Measurements from ENCODE around the gene ATP13A5. TPM values are rescaled to one million over a fixed set of nuclear protein-coding genes. Genes with fewer than 3 reads are reported as not detected.

Gene ATP13A5
- total RNA-seq, 1 donor from 2014 or later, result not detected

- TF ChIP-seq, protein P1, sequence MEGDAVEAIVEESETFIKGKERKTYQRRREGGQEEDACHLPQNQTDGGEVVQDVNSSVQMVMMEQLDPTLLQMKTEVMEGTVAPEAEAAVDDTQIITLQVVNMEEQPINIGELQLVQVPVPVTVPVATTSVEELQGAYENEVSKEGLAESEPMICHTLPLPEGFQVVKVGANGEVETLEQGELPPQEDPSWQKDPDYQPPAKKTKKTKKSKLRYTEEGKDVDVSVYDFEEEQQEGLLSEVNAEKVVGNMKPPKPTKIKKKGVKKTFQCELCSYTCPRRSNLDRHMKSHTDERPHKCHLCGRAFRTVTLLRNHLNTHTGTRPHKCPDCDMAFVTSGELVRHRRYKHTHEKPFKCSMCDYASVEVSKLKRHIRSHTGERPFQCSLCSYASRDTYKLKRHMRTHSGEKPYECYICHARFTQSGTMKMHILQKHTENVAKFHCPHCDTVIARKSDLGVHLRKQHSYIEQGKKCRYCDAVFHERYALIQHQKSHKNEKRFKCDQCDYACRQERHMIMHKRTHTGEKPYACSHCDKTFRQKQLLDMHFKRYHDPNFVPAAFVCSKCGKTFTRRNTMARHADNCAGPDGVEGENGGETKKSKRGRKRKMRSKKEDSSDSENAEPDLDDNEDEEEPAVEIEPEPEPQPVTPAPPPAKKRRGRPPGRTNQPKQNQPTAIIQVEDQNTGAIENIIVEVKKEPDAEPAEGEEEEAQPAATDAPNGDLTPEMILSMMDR (IDR thresholded peaks at IDR 0.05), result no peak
- H3K36me3 Mint-ChIP-seq (ENCODE audit: low read depth), result no peaks in the 10 kb centered on the region
- no peak overlapping the region for H3K4me3 Mint-ChIP-seq (ENCODE audit: unreplicated experiment)
- no peak for DNase-seq (ENCODE audit: low spot score)
- no peaks in the 10 kb centered on the region for H3K9me3 Mint-ChIP-seq (ENCODE audit: low read depth)
- H3K27me3 Mint-ChIP-seq (ENCODE audit: low read depth), result peaks cover 7% of the 10 kb centered on the region
- no peak overlapping the region for H3K27ac Mint-ChIP-seq (ENCODE audit: unreplicated experiment)
- no peaks in the 10 kb centered on the region for H3K4me1 Mint-ChIP-seq (ENCODE audit: low read depth)
These were observed 10.7 kb downstream of the ATP13A5 start for GRCh38 chr3:193367868-193368267.

DNA sequence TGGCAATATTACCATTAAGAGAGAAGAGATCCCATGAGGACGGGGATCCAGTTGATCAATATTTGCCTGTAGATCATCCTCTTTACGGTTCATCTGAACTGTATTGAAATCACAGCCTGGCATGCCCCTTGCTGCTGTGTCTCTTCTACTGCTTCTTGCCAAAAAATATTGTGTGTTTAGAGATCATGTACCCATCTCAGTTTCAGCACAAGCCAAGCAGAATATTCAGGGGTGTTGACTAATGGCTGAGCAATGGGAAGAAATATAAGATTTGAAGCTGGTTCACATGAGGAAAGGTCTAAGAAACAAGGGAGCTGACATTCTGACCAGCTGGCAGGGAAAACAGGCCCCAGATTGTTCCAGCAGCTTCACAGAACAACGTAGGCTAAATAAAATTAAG lies 21.3 kb downstream of the ATP13A5 start:
- no peak overlapping the region for H3K27ac Mint-ChIP-seq (ENCODE audit: unreplicated experiment)
- no peaks in the 10 kb centered on the region for H3K4me1 Mint-ChIP-seq (ENCODE audit: low read depth)
- H3K27me3 Mint-ChIP-seq (ENCODE audit: low read depth), result peaks cover 10% of the 10 kb centered on the region
- no peak for DNase-seq (ENCODE audit: low spot score)
- peaks cover 2% of the 10 kb centered on the region for H3K9me3 Mint-ChIP-seq (ENCODE audit: low read depth)
- H3K36me3 Mint-ChIP-seq (ENCODE audit: low read depth), result no peaks in the 10 kb centered on the region
- TF ChIP-seq, protein P1 (IDR thresholded peaks at IDR 0.05), result no peak
- H3K4me3 Mint-ChIP-seq (ENCODE audit: unreplicated experiment), result no peak overlapping the region

DNA sequence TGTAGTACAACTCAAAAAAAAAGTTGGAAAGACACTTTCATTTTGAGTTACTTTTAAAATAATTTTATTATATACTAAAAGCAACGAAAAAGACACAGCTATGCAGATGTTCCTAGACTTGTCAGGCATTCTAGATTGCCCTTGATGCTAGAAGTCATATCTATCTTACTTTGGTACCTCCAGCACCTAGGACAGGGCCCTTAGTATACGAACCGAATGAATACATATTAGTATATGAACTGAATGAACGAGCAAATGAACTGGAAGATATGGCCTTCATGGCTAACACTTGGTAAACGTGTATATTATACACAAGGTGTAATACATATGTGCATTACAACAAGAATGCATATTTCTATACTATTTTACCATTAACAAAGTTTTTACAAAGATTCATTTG lies 24.1 kb downstream of the ATP13A5 start:
- Mint-ChIP-seq H3K27ac (ENCODE audit: unreplicated experiment) (no peak overlapping the region), H3K4me1 (ENCODE audit: low read depth) (no peaks in the 10 kb centered on the region), H3K27me3 (ENCODE audit: low read depth) (peaks cover 9% of the 10 kb centered on the region), H3K9me3 (ENCODE audit: low read depth) (peaks cover 2% of the 10 kb centered on the region), H3K36me3 (ENCODE audit: low read depth) (no peaks in the 10 kb centered on the region), H3K4me3 (ENCODE audit: unreplicated experiment) (no peak overlapping the region)
- no peak for DNase-seq (ENCODE audit: low spot score)
- TF ChIP-seq, protein P1 (IDR thresholded peaks at IDR 0.05), result no peak

- Mint-ChIP-seq H3K27me3 (ENCODE audit: low read depth) (peaks cover 4% of the 10 kb centered on the region), H3K9me3 (ENCODE audit: low read depth) (peaks cover 2% of the 10 kb centered on the region), H3K36me3 (ENCODE audit: low read depth) (no peaks in the 10 kb centered on the region), H3K27ac (ENCODE audit: unreplicated experiment) (no peak overlapping the region), H3K4me1 (ENCODE audit: low read depth) (no peaks in the 10 kb centered on the region), H3K4me3 (ENCODE audit: unreplicated experiment) (no peak overlapping the region)
- TF ChIP-seq, protein P1 (IDR thresholded peaks at IDR 0.05), result no peak
- DNase-seq (ENCODE audit: low spot score), result no peak
These were observed 27.8 kb downstream of the ATP13A5 start for GRCh38 chr3:193350744-193351143.

DNA sequence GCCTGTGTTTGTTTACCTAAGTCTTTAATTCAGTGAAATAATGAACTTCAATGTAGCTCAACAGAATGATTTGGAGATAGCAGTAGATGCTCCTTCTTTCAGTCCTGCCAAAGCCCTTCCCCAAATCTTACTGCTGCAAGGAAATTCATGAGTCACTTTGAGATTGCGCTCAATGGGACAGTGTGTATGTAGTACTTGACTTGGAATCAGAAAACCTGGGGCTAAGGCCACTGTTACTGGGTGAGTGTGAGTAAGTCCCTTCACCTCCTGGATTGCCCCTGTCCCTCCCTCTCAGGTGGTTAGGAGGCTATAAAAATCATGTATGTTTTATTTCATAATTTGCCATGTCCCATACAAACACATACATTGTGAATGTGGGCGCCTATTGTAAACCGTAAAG lies 29.9 kb downstream of the ATP13A5 start:
- H3K27me3 Mint-ChIP-seq (ENCODE audit: low read depth), result peaks cover 7% of the 10 kb centered on the region
- H3K36me3 Mint-ChIP-seq (ENCODE audit: low read depth), result no peaks in the 10 kb centered on the region
- peaks cover 2% of the 10 kb centered on the region for H3K9me3 Mint-ChIP-seq (ENCODE audit: low read depth)
- no peak overlapping the region for H3K27ac Mint-ChIP-seq (ENCODE audit: unreplicated experiment)
- TF ChIP-seq, protein P1 (IDR thresholded peaks at IDR 0.05), result no peak
- H3K4me3 Mint-ChIP-seq (ENCODE audit: unreplicated experiment), result no peak overlapping the region
- H3K4me1 Mint-ChIP-seq (ENCODE audit: low read depth), result no peaks in the 10 kb centered on the region
- no peak for DNase-seq (ENCODE audit: low spot score)

All from chondrocyte (in vitro differentiated cells).